Measurements from ENCODE around the gene BICRAL. TPM values are rescaled to one million over a fixed set of nuclear protein-coding genes. Genes with fewer than 3 reads are reported as not detected.

BICRAL gene
- total and polyA plus RNA-seq, 4 donors, result 1.7 to 6.8 (median 3.9) TPM

- H3K9ac ChIP-seq (ENCODE audit: low read depth in 1 of 2, low read length in 2 of 2), result no peak overlapping the region
- H3K27me3 ChIP-seq (ENCODE audit: control insufficient read depth in 4 of 4, insufficient read depth in 4 of 4, low read length in 3 of 4), result no peaks in the 10 kb centered on the region
- 96% methylated on average over 3 of the region's 3 CpGs for WGBS
- TF ChIP-seq REST (IDR thresholded peaks at IDR 0.05), result no peak
- TF ChIP-seq FOXA1 (IDR thresholded peaks at IDR 0.05), result no peak
- TF ChIP-seq ZBTB33 (IDR thresholded peaks at IDR 0.05), result no peak
- no peak for TF ChIP-seq SP1 (IDR thresholded peaks at IDR 0.05)
- TF ChIP-seq GABPA (IDR thresholded peaks at IDR 0.05 in 1 of 2, conservative IDR thresholded peaks at IDR 0.05 in 1 of 2), result no peak
- no peak for TF ChIP-seq JUND (IDR thresholded peaks at IDR 0.05)
- TF ChIP-seq NR2F2 (IDR thresholded peaks at IDR 0.05), result no peak
- TF ChIP-seq TAF1 (conservative IDR thresholded peaks at IDR 0.05), result no peak
- no peak for TF ChIP-seq MAX (IDR thresholded peaks at IDR 0.05)
- H3K4me1 ChIP-seq (ENCODE audit: control insufficient read depth in 4 of 4, insufficient read depth in 4 of 4, low read length in 3 of 4), result no peaks in the 10 kb centered on the region
- no peak overlapping the region for H3K27ac ChIP-seq (ENCODE audit: low read depth in 1 of 2, low read length in 2 of 2)
- H3K4me3 ChIP-seq (ENCODE audit: low read depth in 1 of 3, low read length in 3 of 3), result no peak overlapping the region
- peaks cover 0 to 1% (median 0%) of the 10 kb centered on the region in 4 donors for H3K36me3 ChIP-seq (ENCODE audit: control insufficient read depth in 4 of 4, insufficient read depth in 3 of 4, low read depth in 1 of 4, low read length in 3 of 4)
- no peak for DNase-seq (ENCODE audit: low spot score)
- no peaks in the 10 kb centered on the region for H3K9me3 ChIP-seq (ENCODE audit: control insufficient read depth in 4 of 4, low read length in 3 of 4)
Measured at GRCh38 chr6:42758756-42759430, 23.0 kb upstream of the BICRAL start.

- Histone ChIP-seq H3K9me3 (ENCODE audit: control insufficient read depth in 4 of 4, low read length in 3 of 4) (no peaks in the 10 kb centered on the region), H3K36me3 (ENCODE audit: control insufficient read depth in 4 of 4, insufficient read depth in 3 of 4, low read depth in 1 of 4, low read length in 3 of 4) (peaks cover 0 to 1% (median 0%) of the 10 kb centered on the region in 4 donors), H3K4me1 (ENCODE audit: control insufficient read depth in 4 of 4, insufficient read depth in 4 of 4, low read length in 3 of 4) (no peaks in the 10 kb centered on the region), H3K27ac (ENCODE audit: low read depth in 1 of 2, low read length in 2 of 2) (no peak overlapping the region), H3K27me3 (ENCODE audit: control insufficient read depth in 4 of 4, insufficient read depth in 4 of 4, low read length in 3 of 4) (no peaks in the 10 kb centered on the region), H3K9ac (ENCODE audit: low read depth in 1 of 2, low read length in 2 of 2) (no peak overlapping the region), H3K4me3 (ENCODE audit: low read depth in 1 of 3, low read length in 3 of 3) (no peak overlapping the region)
- no peak for DNase-seq (ENCODE audit: low spot score)
- 85% methylated on average over 8 of the region's 8 CpGs for WGBS
- TF ChIP-seq RXRA (IDR thresholded peaks at IDR 0.05), result no peak
- no peak for TF ChIP-seq NR2F2 (IDR thresholded peaks at IDR 0.05)
- no peak for TF ChIP-seq YY1 (IDR thresholded peaks at IDR 0.05)
- no peak for TF ChIP-seq ATF3 (IDR thresholded peaks at IDR 0.05)
- no peak for TF ChIP-seq MAX (IDR thresholded peaks at IDR 0.05)
- no peak for TF ChIP-seq REST (IDR thresholded peaks at IDR 0.05)
- no peak for TF ChIP-seq TAF1 (conservative IDR thresholded peaks at IDR 0.05)
- TF ChIP-seq FOXA1 (IDR thresholded peaks at IDR 0.05), result no peak
- TF ChIP-seq HNF4G (IDR thresholded peaks at IDR 0.05), result no peak
- no peak for TF ChIP-seq HNF4A (conservative IDR thresholded peaks at IDR 0.05)
- no peak for TF ChIP-seq ZBTB33 (IDR thresholded peaks at IDR 0.05)
- no peak for TF ChIP-seq EGR1 (IDR thresholded peaks at IDR 0.05; ENCODE audit: low read depth in 2 of 2)
- no peak for TF ChIP-seq SP1 (IDR thresholded peaks at IDR 0.05)
- TF ChIP-seq JUND (IDR thresholded peaks at IDR 0.05), result no peak
- no peak for TF ChIP-seq GABPA (IDR thresholded peaks at IDR 0.05 in 1 of 2, conservative IDR thresholded peaks at IDR 0.05 in 1 of 2)
- no peak for TF ChIP-seq RAD21 (IDR thresholded peaks at IDR 0.05)
Measured at GRCh38 chr6:42761287-42762067, 20.4 kb upstream of the BICRAL start.
